OCI-LY1 (cell line): ENCODE results near the gene FN1.

Source experiments
- EZH2 ChIP-seq: fragments of 200-600 bp; sonication (generic), shearing (Covaris generic); IDR thresholded peaks from 2 replicates; pipeline ENCODE4 v1.8.0; 2017; ENCODE audit warnings: borderline replicate concordance, mixed run types, mild to moderate bottlenecking, antibody characterized with exemption, low read length, moderate library complexity, mixed read lengths
- TF ChIP-seq, protein P1 (sequence below): fragments of 200-600 bp; sonication (generic), shearing (Covaris generic); IDR thresholded peaks from 2 replicates; pipeline ENCODE4 v1.5.1; 2017; ENCODE audit warnings: mild to moderate bottlenecking, antibody characterized with exemption, low read length, moderate library complexity, mixed read lengths

DNA sequence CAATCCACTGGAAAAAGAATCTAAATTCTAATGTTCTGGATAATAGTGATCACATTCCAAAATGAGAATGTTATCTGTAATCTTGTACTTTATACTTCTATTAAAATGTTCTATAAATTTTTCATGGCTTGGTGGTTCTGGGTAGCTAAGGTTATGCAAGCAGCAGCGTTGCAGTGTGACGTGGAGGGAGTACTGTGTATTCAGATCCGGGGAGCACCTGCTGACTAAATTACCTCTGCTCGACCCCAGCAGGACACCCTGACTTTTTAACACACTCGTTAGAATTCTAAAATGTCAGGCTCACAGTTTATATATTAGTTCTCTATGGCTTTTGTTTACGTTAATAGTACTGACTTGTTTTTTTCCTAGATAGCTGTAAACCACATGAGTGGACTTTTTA, 111.1 kb downstream of the FN1 start:
- TF ChIP-seq, protein P1, sequence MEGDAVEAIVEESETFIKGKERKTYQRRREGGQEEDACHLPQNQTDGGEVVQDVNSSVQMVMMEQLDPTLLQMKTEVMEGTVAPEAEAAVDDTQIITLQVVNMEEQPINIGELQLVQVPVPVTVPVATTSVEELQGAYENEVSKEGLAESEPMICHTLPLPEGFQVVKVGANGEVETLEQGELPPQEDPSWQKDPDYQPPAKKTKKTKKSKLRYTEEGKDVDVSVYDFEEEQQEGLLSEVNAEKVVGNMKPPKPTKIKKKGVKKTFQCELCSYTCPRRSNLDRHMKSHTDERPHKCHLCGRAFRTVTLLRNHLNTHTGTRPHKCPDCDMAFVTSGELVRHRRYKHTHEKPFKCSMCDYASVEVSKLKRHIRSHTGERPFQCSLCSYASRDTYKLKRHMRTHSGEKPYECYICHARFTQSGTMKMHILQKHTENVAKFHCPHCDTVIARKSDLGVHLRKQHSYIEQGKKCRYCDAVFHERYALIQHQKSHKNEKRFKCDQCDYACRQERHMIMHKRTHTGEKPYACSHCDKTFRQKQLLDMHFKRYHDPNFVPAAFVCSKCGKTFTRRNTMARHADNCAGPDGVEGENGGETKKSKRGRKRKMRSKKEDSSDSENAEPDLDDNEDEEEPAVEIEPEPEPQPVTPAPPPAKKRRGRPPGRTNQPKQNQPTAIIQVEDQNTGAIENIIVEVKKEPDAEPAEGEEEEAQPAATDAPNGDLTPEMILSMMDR: no peak
- TF ChIP-seq EZH2: no peak
